GOT3 (cell line): ENCODE measurements around the gene KLHL28.
"Not testable (repeated sequence)": the region's sequence is repeated elsewhere in the genome, so short reads cannot be mapped to it uniquely, and the experiment has no call there.

Source experiments
- DNase-seq: peaks from one replicate; lab custom pipeline; 2025; ENCODE audit warnings: mixed read lengths; lab: John Stamatoyannopoulos, UW

The KLHL28 gene

DNA sequence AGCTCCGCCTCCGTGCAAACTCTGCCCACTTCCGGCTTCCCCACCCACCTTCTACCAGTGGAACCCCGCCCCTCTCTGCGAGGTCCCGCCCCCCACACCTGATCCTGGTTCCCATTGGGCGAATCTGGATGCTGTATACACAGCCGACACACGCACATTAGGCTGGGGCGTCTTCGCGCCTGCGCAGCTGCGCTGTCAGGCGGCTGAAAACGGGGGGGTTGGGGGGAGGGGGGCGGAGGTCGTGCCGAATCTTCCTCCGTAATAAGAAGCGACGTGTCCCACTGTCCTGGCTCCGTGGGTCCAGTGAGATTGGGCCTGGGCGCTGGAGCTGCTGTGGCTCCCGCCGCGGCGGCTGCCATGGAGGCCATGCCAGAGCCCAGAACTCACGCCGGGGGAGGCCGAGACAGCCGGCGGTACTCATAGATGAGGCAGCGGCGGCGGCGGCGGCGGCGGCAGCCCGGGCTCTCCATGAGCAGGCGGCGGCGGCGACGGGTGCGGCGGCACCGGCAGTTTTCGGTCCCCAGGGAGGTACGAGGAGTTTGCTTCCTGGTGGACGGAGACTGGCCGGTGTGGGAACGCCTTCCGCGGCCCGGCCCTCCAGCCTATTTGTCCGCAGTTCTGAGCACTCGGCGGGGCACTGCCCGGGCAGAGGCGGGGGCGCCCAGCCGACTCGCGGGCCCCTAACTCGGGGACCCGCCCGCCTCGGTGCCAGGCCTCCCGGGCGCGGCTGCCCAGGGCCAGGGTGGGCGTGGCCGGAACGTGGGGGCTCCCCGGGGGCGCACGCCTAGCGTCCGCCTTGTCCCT lies 64.5 kb downstream of the KLHL28 start:
- DNase-seq, result peak; percentile 20

DNA sequence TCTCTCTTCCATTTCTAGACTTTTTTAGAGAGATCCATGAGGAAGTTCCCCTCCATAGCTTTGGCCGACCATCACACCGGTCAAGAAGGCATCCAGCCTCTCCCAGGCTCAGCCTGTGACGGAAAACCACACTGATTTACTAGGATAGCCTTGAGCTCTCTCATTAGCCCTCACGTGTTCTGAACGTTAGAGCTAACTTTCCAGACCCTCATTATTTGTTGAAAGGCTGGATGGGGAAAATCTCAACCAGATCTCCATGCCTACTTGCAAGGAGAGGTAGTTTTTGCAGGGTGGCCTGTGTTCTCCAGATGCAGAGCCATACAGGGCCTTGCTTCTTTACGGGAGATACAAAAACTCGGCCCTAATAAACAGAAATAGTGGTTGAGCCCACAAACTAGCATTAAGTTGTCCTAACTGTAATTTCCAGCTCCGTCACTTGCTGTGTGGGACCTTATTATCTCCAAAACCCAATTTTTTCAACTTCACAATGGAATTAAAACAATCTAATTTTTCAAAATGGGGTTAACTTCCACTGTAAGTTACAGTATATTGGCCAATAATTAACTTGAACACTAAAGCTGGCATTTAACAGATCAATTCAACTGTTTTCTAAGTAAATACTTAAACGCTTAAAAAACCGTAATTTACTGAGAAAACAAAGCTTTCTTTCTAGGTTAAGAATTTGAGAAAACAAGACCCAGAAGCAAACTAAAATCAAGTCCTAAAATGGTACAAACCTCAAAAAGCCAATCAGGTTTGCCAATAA lies 65.3 kb downstream of the KLHL28 start:
- DNase-seq, result no peak

DNA sequence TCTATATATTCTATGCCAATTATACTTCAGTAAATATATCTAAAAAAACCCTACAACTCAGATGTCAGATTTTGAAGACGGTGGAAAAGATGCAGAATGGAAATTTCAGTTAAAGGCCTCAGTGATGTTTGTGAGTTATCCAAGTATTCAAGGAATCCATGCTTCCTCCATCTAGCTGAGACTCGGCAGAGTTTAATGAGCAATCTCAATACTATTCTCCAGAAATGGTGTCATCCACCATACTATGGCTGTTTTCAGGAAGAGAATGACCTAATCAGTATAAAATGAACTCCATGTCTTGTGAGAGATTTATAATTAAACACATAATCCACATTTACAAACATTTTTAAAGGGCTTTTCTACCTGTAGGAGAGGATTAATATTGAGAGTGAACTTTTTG lies 66.0 kb downstream of the KLHL28 start:
- DNase-seq, result no peak

- DNase-seq, result no peak
These were observed 68.2 kb downstream of the KLHL28 start for GRCh38 chr14:44893535-44893934.

DNA sequence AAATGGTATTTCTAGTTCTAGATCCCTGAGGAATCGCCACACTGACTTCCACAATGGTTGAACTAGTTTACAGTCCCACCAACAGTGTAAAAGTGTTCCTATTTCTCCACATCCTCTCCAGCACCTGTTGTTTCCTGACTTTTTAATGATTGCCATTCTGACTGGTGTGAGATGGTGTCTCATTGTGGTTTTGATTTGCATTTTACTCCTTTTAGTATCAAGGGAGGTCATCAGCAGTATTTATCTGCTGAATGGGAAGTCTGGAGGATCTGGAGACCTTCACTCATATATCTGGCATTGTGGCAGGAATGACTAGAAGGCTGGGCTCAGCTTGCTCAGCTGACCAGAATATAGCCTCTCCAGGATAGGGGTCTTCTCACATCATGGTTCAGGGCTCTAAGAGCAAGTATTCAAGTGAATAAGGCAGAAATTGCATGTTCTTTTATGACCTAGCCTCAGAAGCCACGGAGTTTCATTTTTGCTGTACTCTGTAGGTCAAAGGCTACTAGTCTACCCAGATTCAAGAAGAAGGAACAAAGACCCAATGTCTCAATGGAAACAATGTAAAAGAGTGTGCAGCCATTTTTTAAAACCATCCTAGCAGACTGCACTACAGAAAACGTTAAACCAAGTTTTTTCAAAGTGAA lies 69.9 kb downstream of the KLHL28 start:
- DNase-seq, result not testable (repeated sequence)

DNA sequence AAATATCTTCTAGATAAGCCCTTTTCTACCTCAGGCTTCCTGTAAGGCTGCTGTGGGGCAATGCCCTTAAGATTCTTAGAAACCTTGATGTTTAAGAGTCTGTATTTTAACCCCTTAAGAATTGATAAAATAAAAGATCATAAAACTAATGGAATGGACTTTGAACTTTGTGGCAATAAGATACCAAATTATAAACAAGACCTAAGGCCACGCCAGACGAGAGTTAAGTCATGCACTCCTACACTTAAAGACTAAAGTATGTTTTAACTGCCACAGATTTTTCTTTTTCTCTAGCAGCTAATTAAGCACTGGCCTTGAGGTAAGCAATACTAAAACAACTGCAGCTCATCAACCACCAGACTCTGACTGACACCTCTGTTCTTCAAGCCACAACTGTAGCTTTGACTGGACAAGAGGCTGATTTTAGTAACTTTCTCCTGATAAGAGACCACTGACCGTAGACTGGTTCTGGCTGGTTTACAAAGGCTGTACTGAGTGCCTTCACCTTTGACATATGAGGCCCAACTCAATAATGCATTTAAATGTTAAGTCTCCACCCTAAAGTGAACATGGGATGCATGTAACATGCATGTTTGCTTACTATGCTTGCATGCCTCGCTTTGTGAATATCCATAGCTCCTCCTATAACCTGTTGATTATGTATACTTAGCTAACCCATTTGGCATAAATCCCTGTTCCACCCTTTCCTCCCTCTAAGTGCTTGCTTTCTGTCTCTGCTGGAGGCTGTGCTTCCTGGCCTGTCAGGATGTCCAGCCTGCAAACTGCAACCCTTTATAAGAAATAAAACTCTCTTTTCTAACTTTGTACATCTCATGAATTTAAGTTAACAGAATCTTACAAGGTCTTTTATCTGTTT lies 71.9 kb downstream of the KLHL28 start:
- DNase-seq, result no peak

GRCh38 chr14:44887596-44887955 lies 74.2 kb downstream of the KLHL28 start:
- DNase-seq, result no peak

DNA sequence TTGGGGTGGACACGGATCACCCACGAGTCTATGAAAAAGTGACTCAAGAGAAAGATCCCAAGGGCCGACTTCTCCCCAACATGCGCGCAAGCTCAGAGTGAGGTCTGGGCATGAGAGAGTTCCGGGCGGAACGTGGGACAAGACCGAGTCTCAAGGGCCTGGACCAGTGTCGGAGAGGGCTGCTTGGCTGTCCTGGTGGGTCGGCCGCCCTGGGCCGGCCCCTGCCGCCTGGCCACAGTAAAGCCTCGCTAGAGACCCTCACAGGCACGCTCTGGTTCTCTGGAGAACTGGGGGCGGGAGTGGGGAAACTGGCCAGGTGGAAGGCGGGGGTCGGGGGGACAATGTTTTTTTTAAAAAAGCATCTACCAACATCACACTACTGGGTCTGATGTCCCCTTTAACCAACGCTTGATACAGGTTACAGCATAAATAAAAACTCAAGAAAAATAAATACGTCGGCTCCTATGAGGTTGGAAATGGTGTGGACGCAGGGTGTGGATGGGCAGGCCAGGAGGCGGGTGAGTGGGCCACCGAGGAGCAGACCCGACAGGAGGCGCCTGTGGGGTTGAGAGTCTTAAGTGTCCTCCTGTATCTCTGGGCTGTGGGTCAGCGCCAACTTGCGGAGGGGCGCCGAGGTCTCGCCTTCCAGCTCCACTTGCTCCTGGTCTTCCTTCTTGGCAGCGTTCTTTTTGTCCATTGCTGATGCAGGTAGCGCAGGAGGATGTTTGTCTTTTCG lies 74.7 kb downstream of the KLHL28 start:
- DNase-seq, result no peak

DNA sequence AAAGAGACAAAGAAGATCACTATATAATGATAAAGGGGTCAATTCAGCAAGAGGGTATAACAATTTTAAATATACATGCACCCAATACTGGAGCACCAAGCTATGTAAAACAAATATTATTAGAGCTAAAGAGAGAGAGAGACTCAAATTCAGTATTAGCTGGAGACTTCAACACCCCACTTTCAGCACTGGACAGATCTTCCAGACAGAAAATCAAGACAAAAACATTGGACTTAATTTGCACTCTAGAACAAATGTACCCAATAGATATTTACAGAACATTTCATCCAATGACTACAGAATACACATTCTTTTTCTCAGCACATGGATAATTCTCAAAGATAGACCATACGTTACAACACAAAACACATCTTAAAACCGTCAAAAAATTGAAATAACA lies 81.0 kb downstream of the KLHL28 start:
- no peak for DNase-seq
